GM19324 (cell line): ENCODE data around the gene LAT.
"Not testable (repeated sequence)": the region's sequence is repeated elsewhere in the genome, so short reads cannot be mapped to it uniquely, and the experiment has no call there.

Experiments
- ATAC-seq: cut with Tn5 transposase; IDR thresholded peaks from one replicate; pipeline ENCODE4 v1.9.1; 2021; ENCODE audit warnings: mild to moderate bottlenecking, moderate library complexity; ENCODE audit not compliant: unreplicated experiment, low FRiP score

The LAT gene

GRCh38 chr16:28975158-28975599 is 9.7 kb upstream of the LAT start:
- no peak for ATAC-seq

DNA sequence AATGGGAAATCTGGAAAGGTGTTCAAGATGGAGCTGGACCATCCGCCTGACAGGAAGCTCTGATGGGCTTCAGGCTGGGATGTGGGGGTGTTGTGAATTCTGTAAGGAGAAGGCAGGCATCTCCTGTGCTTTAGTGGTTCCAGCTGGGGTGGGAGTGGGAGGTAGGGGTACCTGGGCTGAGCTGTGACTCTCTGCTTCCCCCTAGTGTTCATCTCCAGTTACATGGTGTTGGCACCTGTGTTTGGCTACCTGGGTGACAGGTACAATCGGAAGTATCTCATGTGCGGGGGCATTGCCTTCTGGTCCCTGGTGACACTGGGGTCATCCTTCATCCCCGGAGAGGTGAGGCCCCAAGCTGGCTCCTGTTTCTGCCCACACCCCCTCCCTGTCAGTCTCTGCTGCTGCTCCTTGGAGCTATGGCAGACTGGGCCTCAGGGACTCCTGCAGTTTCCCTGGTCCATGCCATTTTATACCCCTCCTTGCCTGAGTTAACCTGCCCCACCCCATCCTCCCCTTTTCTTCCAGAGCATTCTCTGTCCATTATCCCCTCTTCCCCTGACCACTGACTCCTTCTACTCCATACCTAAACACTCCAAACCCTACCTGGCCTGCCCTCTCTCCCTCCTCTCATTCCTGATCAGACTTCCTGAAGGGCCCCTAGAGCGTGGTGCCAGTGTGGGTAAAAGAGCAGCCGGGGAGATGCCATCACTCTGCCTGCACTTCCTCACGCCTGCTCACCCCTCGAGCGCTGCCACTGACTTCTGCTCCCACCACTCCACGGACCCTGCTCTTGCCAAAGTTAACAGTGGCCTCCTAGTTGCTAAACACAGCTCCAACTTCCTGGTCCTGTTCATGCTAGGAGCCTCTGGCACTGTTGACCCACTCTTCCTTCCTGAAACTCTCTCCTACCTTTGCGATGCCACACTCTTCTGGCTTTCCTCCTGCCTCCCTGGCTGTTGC is 6.9 kb upstream of the LAT start:
- no peak for ATAC-seq

- not testable (repeated sequence) for ATAC-seq
Observed at GRCh38 chr16:28980330-28980729, 4.5 kb upstream of the LAT start.

DNA sequence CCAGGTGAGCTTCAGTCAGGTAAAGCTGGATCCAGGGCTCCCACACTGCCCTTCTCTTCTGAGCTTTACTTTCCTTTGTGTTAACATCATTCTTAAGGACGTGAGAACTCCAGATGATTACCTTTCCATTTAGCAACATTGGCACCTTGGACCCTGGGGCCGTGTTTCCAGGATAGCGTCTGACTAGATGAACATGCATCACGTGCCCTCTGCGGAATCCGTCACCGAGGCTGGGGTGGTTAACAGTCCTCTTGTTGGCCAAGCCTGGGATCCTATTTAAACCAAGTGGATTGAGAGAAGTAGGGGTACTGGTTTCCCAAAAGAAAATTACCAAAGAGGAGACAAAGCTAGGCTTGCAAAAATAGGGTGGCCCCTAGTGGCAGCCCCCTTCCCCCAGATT is 3.9 kb upstream of the LAT start:
- ATAC-seq: no peak

DNA sequence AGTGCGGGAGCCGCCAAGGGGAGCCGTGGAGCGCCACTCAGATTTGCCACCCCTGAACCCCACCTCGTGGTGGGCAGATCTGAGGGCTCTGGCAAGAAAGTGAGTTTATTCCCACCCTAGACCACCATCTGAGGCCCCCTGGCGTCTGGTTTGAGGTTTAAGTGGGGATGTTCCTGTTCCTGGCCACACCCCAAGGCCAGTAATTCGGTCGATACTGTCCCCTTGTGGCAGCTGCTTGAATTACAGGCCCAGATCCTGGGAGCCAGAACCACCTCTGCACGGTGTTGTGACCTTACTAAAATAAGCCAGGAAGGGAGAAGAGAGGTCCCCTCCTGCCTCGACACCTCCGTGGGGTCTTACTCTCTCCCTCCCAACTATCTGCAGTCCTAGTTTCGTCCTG is 3.3 kb upstream of the LAT start:
- no peak for ATAC-seq

DNA sequence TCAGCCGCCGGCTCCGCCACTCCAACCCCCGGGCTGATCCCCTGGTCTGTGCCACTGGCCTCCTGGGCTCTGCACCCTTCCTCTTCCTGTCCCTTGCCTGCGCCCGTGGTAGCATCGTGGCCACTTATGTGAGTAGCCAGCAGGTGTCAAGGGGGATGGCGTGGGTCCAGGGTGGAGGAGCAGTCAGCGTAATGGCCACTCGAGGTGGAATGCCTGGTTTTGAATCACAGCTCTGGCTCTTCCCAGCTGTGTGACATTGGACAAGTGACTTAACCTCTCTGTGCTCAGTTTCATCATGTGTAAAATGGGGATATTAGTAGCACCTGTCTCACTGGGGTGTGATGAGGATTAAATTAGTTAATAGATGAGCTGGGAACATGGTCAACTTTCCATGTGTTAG is 2.4 kb upstream of the LAT start:
- no peak for ATAC-seq

DNA sequence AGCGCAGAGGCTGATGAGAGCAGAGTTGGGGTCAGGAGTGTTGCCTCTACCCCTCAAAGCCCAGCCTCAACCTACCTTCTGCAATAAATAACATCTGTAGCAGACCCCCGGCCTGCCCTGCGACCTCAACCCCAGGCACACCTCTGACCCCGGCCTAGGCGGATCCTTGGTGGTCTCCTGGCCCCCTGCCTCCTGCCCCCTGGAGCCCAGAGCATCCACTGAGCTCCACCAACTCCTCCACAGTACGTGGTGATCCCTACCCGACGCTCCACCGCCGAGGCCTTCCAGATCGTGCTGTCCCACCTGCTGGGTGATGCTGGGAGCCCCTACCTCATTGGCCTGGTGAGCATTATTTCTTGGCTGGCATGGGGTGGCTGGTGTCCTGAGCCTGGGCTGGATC is 1.9 kb upstream of the LAT start:
- no peak for ATAC-seq

DNA sequence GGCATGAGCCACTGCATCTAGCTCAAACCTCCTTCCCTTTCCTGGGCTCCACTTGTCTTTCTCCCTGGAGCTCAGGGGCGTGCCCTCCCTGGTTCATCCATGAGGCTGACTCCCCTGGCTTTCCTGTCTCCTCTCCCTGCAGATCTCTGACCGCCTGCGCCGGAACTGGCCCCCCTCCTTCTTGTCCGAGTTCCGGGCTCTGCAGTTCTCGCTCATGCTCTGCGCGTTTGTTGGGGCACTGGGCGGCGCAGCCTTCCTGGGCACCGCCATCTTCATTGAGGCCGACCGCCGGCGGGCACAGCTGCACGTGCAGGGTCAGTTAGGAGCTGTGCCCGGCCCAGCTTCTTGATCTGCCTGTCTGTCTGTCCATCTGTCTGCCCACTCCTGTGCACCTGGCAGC is 1.2 kb upstream of the LAT start:
- no peak for ATAC-seq

- no peak for ATAC-seq
Observed at GRCh38 chr16:28984091-28984490, 761 bp upstream of the LAT start.

DNA sequence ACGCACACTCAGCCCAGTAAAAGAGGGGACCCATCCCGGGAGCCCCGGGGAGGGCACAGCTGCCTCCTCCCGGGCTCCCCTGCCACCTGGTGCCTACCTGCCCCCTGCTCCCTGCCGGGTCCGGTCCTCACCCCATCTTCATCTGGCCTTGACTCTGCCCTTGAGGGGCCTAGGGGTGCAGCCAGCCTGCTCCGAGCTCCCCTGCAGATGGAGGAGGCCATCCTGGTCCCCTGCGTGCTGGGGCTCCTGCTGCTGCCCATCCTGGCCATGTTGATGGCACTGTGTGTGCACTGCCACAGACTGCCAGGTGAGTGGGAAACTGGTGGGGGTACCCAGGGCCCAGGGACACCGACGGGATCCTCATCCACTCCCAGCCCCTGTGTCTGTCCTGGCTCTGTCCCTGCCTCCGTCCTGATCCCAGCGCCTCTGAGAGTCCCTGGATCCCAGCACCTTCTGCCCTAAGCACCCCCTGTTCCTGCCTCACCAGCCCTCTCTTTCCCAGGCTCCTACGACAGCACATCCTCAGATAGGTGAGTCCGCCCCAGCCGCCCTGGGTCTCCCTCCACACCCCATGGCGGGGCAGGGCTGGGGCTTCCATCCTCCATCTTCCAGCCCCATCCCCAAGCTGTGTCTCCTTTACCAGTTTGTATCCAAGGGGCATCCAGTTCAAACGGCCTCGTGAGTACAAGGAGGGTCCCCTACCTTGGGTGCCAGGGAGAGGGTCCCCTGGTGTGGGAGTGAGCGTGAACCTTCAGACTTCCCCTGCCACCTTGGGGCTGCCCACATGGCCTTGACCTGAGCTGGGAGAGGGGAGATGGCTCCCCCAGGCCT is 574 bp downstream of the LAT start:
- ATAC-seq: peak; percentile 14

DNA sequence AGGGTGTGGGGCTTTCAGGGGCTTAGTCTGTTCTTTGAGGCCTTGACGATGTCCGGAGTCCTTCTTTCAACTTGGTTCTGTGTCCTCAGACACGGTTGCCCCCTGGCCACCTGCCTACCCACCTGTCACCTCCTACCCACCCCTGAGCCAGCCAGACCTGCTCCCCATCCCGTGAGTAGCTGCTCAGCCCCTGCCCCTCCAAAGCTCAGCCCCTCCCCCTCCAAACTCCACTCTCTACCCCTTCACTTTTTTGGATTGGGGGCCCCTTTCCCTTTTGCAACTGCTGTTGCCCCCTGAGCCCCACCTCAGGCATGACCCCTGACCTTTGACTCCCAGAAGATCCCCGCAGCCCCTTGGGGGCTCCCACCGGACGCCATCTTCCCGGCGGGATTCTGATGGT is 1.2 kb downstream of the LAT start:
- no peak for ATAC-seq

GRCh38 chr16:28986492-28986891 is 1.6 kb downstream of the LAT start:
- no peak for ATAC-seq

DNA sequence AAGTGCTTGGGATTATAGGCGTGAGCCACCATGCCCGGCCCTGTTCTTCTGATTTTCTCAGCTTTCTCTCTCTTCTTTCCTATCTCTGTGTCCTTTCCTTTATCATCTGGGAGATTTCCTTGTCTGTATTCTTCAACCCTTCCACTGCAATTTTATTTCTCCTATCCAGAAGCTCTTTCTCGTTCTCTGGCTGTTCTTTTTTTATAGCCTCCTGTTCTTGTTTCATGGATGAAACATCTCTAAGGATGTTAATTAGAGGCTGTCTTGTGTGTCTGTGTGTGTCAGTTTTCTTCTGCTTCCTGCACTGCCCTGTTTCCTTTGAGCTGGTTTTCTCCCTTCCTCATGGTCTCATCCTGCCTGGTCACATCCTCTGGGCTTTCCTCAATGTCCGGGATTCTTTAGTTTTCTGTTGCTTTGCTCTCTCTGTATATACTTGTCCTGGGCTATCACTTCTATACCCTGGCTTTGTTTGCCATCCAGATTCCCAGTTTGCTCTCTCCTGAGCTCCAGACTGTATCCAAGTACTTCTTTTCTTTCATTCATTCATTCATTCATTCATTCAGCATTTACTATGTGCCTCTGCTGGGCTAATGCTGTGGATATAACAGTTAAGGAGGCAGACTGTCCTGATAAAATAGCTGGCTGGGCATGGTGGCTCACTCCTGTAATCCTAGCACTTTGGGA is 2.5 kb downstream of the LAT start:
- no peak for ATAC-seq

- ATAC-seq: no peak
Observed at GRCh38 chr16:28989363-28989762, 4.5 kb downstream of the LAT start.

- ATAC-seq: no peak
Observed at GRCh38 chr16:28990375-28991040, 5.7 kb downstream of the LAT start.

DNA sequence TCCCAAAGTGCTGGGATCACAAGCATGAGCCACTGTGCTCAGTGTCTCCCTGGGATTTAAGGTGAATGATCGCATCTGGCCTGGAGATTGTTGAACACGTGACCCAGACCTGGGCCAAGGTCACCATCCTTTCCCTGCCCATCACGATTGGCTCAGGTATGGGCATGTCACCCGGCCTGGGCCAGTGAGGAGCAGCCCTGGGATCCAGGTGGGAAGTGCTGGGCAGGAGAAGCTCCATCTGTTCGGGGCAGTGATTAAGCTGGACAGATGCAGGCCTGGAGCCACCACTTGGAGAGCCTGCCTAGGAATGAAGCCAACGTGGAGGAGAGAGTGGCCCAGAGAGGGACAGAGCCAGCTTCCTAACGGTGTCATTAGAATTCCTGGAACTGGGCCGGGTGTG is 6.8 kb downstream of the LAT start:
- no peak for ATAC-seq

DNA sequence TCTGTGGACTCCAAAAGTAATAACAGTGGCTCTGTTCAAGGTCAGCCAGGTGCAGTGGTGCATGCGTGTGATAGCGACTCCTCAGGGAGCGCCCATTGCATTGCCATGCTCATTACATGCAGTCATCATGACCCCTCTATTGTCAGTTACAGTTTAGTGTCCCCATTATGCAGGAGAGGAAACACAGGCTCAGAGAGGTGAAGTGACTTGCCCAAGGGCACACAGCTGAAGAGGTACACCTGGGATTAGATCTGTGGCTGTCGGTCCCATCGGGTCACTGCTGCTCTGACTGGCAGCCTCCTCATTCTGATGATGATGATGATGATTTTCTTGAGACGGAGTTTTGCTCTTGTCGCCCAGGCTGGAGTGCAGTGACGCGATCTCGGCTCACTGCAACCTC is 7.6 kb downstream of the LAT start:
- ATAC-seq: no peak

DNA sequence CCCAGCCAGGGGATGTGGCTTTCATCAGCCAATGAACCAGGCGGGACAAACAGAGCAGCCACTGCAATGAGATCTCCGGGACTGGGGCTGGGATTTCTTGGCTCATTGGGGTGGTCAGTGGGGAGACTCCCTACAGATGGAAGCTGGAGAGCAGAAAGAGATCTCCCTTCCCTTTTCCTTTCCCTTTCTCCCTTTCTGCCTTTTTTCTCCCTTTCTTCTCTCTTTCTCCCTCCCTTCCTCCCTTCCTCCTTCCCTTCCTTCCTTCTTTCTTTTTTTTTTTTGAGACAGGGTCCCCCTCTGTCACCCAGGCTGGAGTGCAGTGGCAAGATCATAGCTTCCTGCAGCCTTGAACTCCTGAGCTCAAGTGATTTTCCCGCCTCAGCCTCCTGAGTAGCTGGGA is 14.0 kb downstream of the LAT start:
- ATAC-seq: no peak

DNA sequence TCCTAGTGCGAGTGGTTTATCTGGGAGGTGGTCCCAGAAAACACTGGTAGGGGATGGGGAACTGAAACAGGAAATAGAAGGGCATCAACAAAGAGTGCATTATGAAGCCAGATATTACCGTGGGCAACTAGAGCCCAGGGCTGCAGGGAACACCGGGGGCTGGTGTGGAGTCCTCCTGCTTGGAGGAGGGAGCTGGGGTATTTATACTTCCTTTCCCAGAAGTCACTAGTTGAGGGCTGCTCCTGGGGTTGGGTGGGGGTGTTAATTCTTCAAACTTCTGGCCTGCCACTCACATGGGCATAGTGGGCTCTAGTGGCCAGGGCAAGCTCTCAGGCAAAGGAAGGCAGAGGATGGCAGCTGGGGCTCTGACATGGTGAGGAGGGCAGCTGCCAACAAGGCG is 14.7 kb downstream of the LAT start:
- ATAC-seq: no peak

DNA sequence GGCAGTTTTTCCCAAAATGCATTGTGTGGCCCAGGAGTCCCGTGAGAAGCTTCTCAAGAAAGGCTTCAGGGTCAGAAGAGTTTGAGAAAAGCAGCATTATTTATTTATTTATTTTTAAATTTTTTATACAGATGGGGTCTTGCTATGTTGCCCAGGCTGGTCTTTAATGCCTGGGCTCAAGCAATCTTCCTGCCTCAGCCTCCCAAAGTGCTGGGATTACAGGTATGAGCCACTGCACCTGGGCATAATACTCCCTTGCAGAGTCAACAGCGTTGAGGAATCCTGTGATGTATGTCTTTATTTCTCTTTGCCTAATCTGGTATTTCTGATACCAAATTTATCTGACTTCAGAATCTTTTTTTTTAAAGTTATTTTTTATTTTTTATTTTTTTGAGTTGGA is 15.2 kb downstream of the LAT start:
- ATAC-seq: no peak
